SK-N-SH treated with all-trans-retinoic acid at 6 μM for 48 hours (cell line): Measurements from ENCODE around the gene HOXC9.

Experiments used
- ATAC-seq: fragments of 200-7000 bp; cut with Tn5 transposase; 3 replicates; pipeline ENCODE4 v1.9.1; 2020; ENCODE audit warnings: mild to moderate bottlenecking, moderate library complexity
- BACH2 ChIP-seq: fragments of 250-450 bp; sonication (Bioruptor Pico); IDR thresholded peaks from 2 replicates; pipeline ENCODE4 v1.9.0; 2021; ENCODE audit warnings: mild to moderate bottlenecking, borderline replicate concordance
- CSDC2 ChIP-seq: fragments of 250-450 bp; sonication (Bioruptor Pico); IDR thresholded peaks from 2 replicates; pipeline ENCODE4 v1.5.0; 2020; ENCODE audit warnings: mild to moderate bottlenecking, moderate library complexity
- ESRRG ChIP-seq: fragments of 250-450 bp; sonication (Bioruptor Pico); IDR thresholded peaks from 2 replicates; pipeline ENCODE4 v1.6.1; 2021; ENCODE audit warnings: mild to moderate bottlenecking
- GLIS3 ChIP-seq: fragments of 250-450 bp; sonication (Bioruptor Pico); IDR thresholded peaks from 2 replicates; pipeline ENCODE4 v1.5.0; 2020; ENCODE audit warnings: mild to moderate bottlenecking, moderate library complexity
- ISL1 ChIP-seq: fragments of 250-450 bp; sonication (Bioruptor Pico); IDR thresholded peaks from 2 replicates; pipeline ENCODE4 v2.1.2; 2022; ENCODE audit warnings: mild to moderate bottlenecking, moderate library complexity
- OSR1 ChIP-seq: fragments of 250-450 bp; sonication (Bioruptor Pico); IDR thresholded peaks from 2 replicates; pipeline ENCODE4 v1.8.0; 2022; ENCODE audit warnings: moderate library complexity, mild to moderate bottlenecking, inconsistent platforms
- PPARA ChIP-seq: fragments of 250-450 bp; sonication (Bioruptor Pico); IDR thresholded peaks from 2 replicates; pipeline ENCODE4 v1.5.0; 2020; ENCODE audit warnings: mild to moderate bottlenecking, borderline replicate concordance
- RARB ChIP-seq: fragments of 250-450 bp; sonication (Bioruptor Pico); IDR thresholded peaks from 2 replicates; pipeline ENCODE4 v1.8.0; 2021; ENCODE audit warnings: mild to moderate bottlenecking, moderate library complexity
- SNAI2 ChIP-seq: fragments of 250-450 bp; sonication (Bioruptor Pico); IDR thresholded peaks from 2 replicates; pipeline ENCODE4 v1.5.0; 2020; ENCODE audit warnings: mild to moderate bottlenecking, moderate library complexity
- TCF4 ChIP-seq: fragments of 250-450 bp; sonication (Bioruptor Pico); IDR thresholded peaks from 2 replicates; pipeline ENCODE4 v1.8.0; 2021; ENCODE audit warnings: mild to moderate bottlenecking, moderate library complexity, borderline replicate concordance
- ZC3H10 ChIP-seq: fragments of 250-450 bp; sonication (Bioruptor Pico); IDR thresholded peaks from 2 replicates; pipeline ENCODE4 v1.5.1; 2021; ENCODE audit warnings: mild to moderate bottlenecking, moderate library complexity
- ZFP3 ChIP-seq: fragments of 250-450 bp; sonication (Bioruptor Pico); IDR thresholded peaks from 2 replicates; pipeline ENCODE4 v1.5.0; 2020; ENCODE audit warnings: mild to moderate bottlenecking, moderate library complexity
- ZFP30 ChIP-seq: fragments of 450-650 bp; formaldehyde crosslinking; IDR thresholded peaks from 2 replicates; pipeline ENCODE4 v1.5.0; 2022; ENCODE audit warnings: mild to moderate bottlenecking, moderate library complexity
- ZNF565 ChIP-seq: fragments of 450-650 bp; formaldehyde crosslinking; conservative IDR thresholded peaks from 2 replicates; pipeline ENCODE4 v1.5.0; 2020; ENCODE audit warnings: low read depth, mild to moderate bottlenecking, moderate library complexity
- ZNF70 ChIP-seq: fragments of 450-650 bp; formaldehyde crosslinking; IDR thresholded peaks from 2 replicates; pipeline ENCODE4 v1.5.0; 2020; ENCODE audit warnings: mild to moderate bottlenecking, moderate library complexity
- ZNF8 ChIP-seq: fragments of 450-650 bp; formaldehyde crosslinking; IDR thresholded peaks from 2 replicates; pipeline ENCODE4 v1.5.0; 2020; ENCODE audit warnings: mild to moderate bottlenecking, moderate library complexity
- TF ChIP-seq, protein P1 (sequence below): fragments of 250-450 bp; sonication (Bioruptor Pico); IDR thresholded peaks from 2 replicates; pipeline ENCODE4 v1.5.1; 2020; ENCODE audit warnings: low read depth, mild to moderate bottlenecking, moderate library complexity
- TF ChIP-seq, protein P2 (sequence below): fragments of 250-450 bp; sonication (Bioruptor Pico); IDR thresholded peaks from 2 replicates; pipeline ENCODE4 v1.8.0; 2020; ENCODE audit warnings: mild to moderate bottlenecking, moderate library complexity, borderline replicate concordance
- TF ChIP-seq, protein P3 (sequence below): fragments of 250-450 bp; sonication (Bioruptor Pico); IDR thresholded peaks from 2 replicates; pipeline ENCODE4 v1.5.1; 2021; ENCODE audit warnings: mild to moderate bottlenecking, moderate library complexity
- TF ChIP-seq, protein P4 (sequence below): fragments of 250-450 bp; sonication (Bioruptor Pico); IDR thresholded peaks from 2 replicates; pipeline ENCODE4 v1.5.0; 2020; ENCODE audit warnings: mild to moderate bottlenecking, moderate library complexity
- TF ChIP-seq, protein P5 (sequence below): fragments of 250-450 bp; sonication (Bioruptor Pico); IDR thresholded peaks from 2 replicates; pipeline ENCODE4 v1.8.0; 2021; ENCODE audit warnings: low read depth, mild to moderate bottlenecking, moderate library complexity, borderline replicate concordance

The HOXC9 gene

DNA sequence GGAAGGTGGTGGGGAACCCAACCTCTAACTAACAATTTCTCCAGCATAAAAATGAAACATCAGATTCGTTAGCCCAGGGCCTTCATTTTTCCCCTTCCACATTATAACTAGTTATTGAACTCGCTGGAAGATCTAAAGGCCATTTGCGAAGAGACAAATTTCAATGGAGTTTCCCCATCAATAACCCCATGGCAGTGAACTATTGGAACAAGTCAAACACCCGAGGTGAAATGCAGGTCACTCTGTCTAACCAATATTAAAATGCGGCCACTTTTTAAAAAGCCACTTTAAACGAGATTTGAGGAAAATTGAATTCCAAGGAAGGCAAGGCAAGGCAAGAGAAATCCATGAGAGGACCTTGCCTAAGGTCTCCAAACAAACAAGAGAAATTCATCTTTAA lies 49.1 kb downstream of the HOXC9 start:
- no peak for ATAC-seq
- TF ChIP-seq RARB (no peak), ESRRG (no peak), ZC3H10 (CRISPR knock-in tag) (no peak)
- TF ChIP-seq, protein P1, sequence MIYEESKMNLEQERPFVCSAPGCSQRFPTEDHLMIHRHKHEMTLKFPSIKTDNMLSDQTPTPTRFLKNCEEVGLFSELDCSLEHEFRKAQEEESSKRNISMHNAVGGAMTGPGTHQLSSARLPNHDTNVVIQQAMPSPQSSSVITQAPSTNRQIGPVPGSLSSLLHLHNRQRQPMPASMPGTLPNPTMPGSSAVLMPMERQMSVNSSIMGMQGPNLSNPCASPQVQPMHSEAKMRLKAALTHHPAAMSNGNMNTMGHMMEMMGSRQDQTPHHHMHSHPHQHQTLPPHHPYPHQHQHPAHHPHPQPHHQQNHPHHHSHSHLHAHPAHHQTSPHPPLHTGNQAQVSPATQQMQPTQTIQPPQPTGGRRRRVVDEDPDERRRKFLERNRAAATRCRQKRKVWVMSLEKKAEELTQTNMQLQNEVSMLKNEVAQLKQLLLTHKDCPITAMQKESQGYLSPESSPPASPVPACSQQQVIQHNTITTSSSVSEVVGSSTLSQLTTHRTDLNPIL: no peak
- TF ChIP-seq, protein P2, sequence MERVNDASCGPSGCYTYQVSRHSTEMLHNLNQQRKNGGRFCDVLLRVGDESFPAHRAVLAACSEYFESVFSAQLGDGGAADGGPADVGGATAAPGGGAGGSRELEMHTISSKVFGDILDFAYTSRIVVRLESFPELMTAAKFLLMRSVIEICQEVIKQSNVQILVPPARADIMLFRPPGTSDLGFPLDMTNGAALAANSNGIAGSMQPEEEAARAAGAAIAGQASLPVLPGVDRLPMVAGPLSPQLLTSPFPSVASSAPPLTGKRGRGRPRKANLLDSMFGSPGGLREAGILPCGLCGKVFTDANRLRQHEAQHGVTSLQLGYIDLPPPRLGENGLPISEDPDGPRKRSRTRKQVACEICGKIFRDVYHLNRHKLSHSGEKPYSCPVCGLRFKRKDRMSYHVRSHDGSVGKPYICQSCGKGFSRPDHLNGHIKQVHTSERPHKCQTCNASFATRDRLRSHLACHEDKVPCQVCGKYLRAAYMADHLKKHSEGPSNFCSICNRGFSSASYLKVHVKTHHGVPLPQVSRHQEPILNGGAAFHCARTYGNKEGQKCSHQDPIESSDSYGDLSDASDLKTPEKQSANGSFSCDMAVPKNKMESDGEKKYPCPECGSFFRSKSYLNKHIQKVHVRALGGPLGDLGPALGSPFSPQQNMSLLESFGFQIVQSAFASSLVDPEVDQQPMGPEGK: no peak

DNA sequence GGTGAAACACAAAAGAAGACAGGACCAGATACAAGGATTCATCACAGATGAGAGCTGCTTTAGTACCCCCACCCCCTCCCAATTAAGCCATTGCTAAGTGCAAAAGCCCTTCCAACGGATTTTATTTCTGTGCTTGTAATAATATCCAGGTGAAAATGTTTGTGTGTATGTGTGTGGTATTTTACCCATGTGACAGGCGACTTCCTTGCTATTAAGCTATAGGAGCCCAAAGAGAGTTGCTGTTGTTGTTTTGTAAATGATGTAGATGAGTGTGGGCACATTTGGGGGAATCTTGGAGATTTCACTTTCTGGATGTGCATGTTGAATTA lies 50.5 kb downstream of the HOXC9 start:
- TF ChIP-seq, protein P1: no peak
- TF ChIP-seq ZNF70 (CRISPR knock-in tag): no peak
- no peak for TF ChIP-seq ZFP30
- TF ChIP-seq RARB: no peak
- TF ChIP-seq, protein P2: no peak
- no peak for TF ChIP-seq TCF4 (CRISPR knock-in tag)
- TF ChIP-seq PPARA (CRISPR knock-in tag): no peak
- TF ChIP-seq, protein P3, sequence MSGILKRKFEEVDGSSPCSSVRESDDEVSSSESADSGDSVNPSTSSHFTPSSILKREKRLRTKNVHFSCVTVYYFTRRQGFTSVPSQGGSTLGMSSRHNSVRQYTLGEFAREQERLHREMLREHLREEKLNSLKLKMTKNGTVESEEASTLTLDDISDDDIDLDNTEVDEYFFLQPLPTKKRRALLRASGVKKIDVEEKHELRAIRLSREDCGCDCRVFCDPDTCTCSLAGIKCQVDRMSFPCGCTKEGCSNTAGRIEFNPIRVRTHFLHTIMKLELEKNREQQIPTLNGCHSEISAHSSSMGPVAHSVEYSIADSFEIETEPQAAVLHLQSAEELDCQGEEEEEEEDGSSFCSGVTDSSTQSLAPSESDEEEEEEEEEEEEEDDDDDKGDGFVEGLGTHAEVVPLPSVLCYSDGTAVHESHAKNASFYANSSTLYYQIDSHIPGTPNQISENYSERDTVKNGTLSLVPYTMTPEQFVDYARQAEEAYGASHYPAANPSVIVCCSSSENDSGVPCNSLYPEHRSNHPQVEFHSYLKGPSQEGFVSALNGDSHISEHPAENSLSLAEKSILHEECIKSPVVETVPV (CRISPR knock-in tag): no peak
- TF ChIP-seq BACH2 (CRISPR knock-in tag): no peak
- no peak for TF ChIP-seq OSR1 (CRISPR knock-in tag)
- no peak for TF ChIP-seq ZNF565 (CRISPR knock-in tag)
- no peak for TF ChIP-seq ZFP3 (CRISPR knock-in tag)
- no peak for TF ChIP-seq CSDC2 (CRISPR knock-in tag)
- TF ChIP-seq ESRRG: no peak
- no peak for TF ChIP-seq SNAI2 (CRISPR knock-in tag)
- TF ChIP-seq, protein P4, sequence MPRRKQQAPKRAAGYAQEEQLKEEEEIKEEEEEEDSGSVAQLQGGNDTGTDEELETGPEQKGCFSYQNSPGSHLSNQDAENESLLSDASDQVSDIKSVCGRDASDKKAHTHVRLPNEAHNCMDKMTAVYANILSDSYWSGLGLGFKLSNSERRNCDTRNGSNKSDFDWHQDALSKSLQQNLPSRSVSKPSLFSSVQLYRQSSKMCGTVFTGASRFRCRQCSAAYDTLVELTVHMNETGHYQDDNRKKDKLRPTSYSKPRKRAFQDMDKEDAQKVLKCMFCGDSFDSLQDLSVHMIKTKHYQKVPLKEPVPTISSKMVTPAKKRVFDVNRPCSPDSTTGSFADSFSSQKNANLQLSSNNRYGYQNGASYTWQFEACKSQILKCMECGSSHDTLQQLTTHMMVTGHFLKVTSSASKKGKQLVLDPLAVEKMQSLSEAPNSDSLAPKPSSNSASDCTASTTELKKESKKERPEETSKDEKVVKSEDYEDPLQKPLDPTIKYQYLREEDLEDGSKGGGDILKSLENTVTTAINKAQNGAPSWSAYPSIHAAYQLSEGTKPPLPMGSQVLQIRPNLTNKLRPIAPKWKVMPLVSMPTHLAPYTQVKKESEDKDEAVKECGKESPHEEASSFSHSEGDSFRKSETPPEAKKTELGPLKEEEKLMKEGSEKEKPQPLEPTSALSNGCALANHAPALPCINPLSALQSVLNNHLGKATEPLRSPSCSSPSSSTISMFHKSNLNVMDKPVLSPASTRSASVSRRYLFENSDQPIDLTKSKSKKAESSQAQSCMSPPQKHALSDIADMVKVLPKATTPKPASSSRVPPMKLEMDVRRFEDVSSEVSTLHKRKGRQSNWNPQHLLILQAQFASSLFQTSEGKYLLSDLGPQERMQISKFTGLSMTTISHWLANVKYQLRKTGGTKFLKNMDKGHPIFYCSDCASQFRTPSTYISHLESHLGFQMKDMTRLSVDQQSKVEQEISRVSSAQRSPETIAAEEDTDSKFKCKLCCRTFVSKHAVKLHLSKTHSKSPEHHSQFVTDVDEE (CRISPR knock-in tag): no peak
- TF ChIP-seq ZC3H10 (CRISPR knock-in tag): no peak
- no peak for ATAC-seq

DNA sequence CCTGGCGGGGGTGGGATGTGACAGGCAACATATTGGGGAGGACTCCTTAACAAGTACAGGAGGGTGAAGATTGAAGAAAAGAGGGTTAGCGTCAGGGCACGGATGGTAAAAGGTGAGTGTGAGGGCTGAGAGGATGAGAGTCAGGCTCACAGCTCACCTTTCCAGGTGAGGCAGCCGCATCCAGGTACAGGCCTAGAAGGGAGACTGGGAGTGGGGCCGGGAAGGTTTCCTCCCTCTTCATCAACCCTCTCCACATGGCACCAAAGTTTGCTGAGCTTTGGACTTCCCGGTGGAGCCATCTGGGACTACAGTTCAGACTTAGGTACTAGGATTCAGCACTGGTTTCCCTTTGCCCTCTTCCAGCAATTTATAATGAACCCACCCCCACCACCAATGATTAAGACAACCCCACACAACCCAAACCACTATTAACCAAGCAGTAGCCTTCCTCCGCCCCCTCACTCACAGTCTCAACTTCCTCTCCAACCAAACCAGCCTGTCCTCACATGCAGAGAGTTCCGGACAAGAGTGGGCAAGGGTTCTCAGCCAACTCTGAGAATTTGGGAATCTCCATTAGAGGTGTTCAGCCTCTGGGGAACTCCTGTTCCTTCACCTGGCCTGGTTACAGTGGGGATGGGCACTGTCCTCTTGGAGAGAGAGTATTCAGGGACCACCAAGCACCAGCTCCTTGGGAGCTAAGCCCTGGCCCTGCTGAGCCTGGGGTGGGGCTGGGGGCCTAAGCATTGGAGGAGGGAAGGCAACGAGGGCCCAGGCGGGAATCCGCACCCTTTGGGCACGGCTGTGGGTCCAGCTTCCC lies 51.3 kb downstream of the HOXC9 start:
- ATAC-seq: no peak
- TF ChIP-seq ZNF8 (CRISPR knock-in tag) (no peak), OSR1 (CRISPR knock-in tag) (no peak), PPARA (CRISPR knock-in tag) (no peak), ZC3H10 (CRISPR knock-in tag) (no peak), ZNF70 (CRISPR knock-in tag) (no peak), ESRRG (no peak), ISL1 (CRISPR knock-in tag) (no peak), ZFP30 (no peak), GLIS3 (CRISPR knock-in tag) (no peak), SNAI2 (CRISPR knock-in tag) (no peak)
- TF ChIP-seq, protein P3 (CRISPR knock-in tag): no peak
- TF ChIP-seq, protein P2: no peak
- TF ChIP-seq, protein P5, sequence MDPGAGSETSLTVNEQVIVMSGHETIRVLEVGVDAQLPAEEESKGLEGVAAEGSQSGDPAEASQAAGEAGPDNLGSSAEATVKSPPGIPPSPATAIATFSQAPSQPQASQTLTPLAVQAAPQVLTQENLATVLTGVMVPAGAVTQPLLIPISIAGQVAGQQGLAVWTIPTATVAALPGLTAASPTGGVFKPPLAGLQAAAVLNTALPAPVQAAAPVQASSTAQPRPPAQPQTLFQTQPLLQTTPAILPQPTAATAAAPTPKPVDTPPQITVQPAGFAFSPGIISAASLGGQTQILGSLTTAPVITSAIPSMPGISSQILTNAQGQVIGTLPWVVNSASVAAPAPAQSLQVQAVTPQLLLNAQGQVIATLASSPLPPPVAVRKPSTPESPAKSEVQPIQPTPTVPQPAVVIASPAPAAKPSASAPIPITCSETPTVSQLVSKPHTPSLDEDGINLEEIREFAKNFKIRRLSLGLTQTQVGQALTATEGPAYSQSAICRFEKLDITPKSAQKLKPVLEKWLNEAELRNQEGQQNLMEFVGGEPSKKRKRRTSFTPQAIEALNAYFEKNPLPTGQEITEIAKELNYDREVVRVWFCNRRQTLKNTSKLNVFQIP (CRISPR knock-in tag): no peak
